Activated gamma-delta T cell treated with Interleukin-2 at 50 U/mL for 16 hours (primary cell): Measurements from ENCODE around the gene ADAMTSL3.
"Not testable (repeated sequence)": the region's sequence is repeated elsewhere in the genome, so short reads cannot be mapped to it uniquely, and the experiment has no call there.

Experiments
- DNase-seq: peaks from one replicate; pipeline ENCODE4 v3.0.0-alpha.2; 2020

The ADAMTSL3 gene

DNA sequence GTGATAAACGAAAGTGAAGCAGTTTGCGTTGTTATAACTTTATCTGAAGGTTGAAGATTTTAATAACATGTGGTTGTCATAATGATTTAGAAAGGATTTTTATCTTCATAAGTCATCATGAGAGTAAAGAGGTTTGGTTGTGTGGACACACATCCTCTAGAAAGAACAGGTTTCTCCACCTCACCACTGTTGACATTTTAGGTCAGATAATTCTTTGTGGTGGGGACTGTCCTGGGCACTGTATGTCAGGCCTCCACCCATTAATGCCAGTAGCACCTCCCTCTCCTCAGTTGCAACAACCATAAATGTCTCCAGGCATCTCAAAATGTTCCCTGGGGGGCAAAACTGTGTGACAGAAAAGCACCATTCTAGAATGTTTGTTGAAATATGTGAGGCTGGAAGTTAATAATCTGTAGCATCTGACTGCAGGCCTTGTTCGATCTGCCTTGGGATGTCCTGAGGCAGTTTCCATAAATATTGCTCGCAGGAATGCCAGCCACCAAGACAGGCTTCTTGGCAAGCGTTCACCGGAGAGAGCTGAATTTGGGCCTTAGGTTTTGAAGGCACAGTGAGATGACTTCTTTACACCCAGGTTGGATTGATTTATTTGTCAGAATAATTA, 100.1 kb downstream of the ADAMTSL3 start:
- no peak for DNase-seq

DNA sequence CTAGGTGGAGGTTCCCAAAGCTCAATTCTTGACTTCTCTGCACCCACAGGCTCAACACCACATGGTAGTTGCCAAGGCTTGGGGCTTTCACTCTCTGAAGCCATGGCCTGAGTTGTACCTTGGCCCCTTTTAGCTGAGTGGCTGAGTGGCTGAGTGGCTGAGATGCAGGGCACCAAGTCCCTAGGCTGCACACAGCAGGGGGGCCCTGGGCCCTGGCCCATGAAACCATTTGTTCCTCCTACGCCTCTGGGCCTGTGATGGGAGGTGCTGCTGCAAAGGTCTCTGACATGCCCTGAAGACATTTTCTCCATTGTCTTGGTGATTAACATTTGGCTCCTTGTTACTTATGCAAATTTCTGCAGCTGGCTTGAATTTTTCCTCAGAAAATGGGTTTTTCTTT, 103.4 kb downstream of the ADAMTSL3 start:
- DNase-seq, result not testable (repeated sequence)

DNA sequence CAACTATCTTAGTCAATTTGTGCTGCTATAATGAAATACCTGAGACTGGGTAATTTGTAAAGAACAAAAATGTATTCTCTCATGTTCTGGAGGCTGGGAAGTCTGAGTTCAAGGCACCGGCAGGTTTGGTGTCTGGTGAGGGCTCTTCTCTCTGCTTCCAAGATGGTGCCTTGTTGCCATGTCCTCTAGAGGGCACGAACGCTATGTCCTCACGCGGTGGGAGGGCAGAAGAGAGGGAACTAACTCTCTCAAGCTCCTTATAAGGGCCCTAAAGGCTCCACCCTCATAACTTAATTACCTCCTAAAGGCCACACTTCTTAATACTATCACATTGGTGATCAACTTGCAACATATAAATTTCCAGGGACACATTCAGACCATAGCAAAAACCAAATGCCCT, 108.4 kb downstream of the ADAMTSL3 start:
- no peak for DNase-seq

DNA sequence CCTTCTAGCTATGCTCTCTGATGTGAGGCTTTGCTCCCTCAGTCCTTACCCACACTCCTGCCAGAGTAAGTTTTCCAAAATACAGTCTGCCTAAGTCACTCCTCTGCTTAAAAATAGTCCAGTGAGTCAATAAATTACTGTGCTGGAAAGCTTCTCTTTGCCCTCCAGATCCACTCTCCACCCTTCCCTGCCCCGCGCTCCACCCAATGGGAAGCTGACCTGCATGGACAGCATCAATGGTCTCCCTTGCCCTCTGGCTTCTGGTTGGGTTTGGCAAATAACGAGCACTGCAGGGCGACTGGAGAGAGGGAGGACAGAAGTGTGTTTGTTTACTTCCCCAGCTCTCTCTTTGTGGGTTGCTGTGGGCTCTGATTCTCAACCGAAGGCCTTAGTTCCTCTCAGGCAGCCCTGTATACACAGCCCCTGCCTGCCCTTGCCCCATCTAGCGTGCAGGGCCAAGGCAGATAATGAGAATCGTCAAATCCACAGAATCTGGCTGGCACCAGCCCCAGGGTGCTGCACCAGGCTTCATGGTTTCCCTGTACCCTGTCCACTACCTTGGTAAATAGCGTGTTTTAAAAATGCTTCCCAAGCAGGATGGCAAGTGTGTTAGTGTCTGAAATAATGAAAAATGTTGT, 110.4 kb downstream of the ADAMTSL3 start:
- no peak for DNase-seq

DNA sequence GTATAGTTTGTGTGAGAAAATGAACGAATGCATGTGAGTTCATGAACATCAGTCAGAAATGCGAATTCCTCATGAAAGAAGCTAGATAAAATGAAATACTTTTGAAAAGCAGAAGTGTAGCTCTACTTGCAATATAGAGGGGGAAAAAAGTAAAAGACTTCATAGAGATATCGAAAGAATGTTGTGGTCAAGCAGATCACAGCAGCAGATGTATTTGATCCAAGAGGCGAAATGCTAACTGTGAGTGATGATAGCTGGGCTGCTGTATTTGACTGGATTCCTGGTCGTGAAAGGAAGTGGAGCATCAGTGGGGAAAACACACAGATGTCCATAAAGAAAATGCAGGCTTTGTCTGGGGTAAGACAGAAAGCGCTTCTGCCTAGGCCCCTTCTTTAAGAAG, 112.4 kb downstream of the ADAMTSL3 start:
- DNase-seq, result no peak

DNA sequence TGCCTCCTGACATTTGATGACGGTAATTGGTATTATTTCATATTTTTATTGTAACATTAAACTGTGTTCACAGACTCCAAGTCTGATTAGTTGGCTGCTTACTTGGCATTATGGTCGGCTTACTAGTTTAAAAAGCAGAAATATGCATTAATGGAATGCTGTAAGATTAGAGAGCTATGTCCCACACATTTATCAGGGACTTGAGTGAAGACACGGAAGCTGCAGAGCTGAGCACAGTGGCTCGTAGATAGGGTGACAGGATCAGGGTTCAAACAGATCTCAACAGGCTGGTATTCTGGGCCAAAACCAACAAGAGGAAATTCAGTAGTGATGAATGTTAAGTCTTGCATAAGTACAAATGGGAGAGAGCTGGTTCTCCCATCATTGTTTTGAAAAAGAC, 113.8 kb downstream of the ADAMTSL3 start:
- no peak for DNase-seq

DNA sequence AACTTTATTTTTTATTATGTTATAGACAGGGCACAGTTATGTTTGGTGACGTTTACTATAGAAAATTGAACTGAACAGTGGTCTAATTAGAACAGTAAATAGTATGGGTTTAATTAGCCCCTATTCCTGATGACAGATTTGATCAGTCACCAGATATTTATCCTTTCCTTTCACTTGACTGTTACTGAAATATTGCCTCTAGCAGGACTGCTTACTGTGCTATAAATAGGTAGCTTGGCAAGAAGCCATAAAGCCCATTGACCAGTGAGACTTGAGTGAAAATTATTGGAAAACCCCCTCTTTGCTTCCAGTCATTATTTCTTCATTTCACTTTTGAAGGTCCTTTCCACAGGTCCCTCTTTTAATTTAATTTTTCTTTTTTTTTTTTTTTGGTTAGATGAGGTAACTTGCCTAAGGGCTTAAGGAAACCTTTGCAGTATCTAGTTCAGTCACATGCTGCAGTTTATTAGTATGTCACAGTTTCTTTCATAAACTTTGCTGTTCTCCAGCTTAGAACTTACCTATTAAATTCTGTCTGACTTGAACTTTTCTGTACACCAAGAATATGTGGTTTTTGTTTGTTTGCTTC, 115.6 kb downstream of the ADAMTSL3 start:
- no peak for DNase-seq

DNA sequence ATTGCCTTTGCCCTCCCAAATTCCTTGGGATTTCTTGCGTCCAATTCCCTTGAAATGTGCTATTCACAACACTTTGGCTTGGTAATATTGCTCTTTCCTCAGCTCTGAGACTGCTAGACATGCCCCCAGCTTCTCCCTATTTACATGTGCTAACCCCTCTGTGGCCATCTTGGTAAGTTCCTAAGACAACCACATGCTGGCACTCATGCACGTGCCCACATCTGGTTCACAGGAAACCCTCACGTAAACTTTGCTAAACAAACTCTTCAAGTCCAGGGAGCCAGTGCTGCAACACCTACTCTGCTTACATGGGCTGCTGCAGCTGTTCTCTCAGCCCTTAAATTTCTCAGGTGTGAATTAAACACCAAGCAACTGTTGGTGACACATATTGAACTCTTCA, 121.8 kb downstream of the ADAMTSL3 start:
- DNase-seq, result no peak

DNA sequence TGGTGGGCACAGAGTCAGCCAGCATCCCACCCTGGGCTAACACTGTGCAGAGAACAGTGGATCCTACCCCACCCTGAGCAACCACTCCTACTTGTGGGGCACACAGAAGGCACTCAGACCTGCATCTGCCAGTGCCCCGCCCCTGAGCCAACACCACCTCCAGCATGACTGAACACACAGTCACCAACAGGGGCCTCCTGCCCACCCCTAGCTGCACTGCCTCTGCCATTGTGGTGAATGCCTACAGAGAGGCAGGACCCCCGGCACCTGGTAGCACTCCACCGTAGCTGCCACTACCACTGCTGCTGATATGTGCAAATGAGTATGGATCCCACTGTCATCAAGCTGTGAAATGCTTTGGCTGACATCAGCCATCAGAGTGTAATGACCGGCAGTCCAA, 123.1 kb downstream of the ADAMTSL3 start:
- no peak for DNase-seq

DNA sequence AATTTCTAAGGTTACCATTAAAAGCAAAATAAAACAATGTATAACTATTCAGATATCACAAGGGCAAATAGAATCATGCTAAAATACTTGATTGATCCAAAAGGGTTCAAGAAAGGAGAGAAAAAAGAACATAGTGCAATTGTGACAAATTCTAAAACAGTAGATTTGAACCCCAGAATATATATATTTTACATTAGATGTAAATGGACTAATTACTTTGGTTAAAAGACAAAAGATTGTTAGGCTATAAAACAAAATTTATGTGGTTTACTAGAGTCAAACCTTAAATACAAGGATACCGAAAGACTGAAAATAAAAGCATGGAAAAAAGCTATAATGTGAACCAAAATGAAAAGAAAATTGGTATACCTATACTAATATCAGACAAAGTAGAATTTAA, 129.3 kb downstream of the ADAMTSL3 start:
- no peak for DNase-seq

DNA sequence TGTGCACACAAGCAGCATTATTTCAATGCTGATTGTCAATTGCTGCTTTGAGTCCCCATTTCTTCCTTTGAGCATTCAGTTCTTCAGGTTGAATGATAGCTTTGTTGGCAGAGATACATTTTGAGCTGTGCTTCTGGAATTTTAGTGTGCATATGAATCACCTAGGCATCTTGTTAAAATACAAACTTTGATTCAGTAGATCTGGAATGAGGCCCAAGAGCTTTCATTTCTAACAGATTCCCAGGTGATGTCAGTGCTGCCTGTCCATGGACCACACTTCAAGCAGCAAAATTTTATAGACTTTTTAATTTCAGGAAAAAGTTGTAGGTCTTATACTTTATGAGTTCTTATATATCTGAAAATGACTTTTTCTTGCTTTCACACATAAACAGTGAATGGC, 131.1 kb downstream of the ADAMTSL3 start:
- DNase-seq, result no peak

DNA sequence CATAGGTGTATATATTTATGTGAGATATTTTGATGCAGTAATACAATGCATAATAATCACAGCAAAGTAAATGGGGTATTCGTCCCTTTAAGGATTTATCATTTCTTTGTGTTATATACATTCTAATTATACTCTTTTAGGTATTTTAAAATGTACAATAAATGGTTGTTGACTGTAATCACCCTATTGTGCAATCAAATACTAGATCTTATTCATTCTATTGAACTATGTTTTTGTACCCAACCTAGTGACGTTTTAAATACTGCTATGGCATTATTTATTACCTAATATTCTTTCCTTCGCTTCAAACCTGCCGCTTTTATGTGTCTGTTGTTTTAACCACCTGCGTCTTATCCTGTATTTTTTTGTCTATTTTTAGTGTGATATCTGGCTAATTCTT, 132.4 kb downstream of the ADAMTSL3 start:
- no peak for DNase-seq

DNA sequence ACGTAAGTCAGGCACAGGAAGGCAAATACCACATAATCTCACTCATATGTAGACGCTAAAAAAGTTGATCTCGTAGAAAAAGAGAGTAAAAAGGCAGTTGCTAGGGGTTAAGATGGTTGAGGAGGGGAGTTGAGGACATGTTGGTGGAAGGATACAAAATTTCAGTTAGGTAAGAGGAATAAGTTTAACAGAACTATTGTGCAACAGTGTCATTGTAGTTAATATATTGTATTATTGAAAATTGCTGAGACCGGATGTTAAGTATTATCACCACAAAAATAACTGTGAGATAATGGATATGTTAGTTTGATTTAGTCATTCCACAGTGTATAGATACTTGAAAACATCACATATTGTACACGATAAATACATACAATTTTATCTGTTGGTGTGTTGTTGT, 139.1 kb downstream of the ADAMTSL3 start:
- no peak for DNase-seq

DNA sequence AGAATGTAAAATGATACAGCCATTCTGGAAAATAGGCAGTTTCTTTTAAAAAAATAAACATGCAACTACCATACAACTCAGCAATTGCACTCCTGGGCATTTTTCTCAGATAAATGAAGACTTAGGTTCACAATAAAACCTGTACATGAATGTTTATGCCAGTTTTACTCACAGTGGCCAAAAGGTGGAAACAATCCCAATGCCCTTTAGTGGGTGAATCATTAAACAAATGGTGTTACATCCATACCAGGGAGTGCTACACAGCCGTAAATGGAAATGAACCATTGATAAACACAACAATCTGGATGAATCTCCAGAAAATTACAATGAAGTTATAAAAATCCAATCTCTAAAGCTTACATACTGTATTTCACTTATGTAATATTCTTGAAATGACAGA, 140.3 kb downstream of the ADAMTSL3 start:
- DNase-seq, result no peak

DNA sequence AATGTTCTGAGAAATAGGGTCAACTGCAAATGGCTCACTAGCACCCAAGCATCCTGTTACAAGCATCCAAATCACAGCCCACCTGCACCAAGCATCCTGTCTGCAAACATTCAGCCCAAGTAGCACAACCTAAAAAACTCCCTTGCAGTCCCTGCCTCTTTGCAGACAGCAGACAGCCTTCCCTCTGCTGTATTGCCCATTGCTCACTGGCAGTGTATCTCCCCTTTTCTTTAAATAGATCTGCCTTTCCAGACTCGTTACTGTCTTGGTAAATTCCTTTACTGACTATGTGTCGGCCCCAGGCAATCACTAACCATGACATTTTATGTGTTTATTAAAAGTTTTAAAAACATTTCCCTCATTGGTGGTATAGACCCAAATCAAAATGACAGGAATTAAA, 155.4 kb downstream of the ADAMTSL3 start:
- DNase-seq, result no peak

DNA sequence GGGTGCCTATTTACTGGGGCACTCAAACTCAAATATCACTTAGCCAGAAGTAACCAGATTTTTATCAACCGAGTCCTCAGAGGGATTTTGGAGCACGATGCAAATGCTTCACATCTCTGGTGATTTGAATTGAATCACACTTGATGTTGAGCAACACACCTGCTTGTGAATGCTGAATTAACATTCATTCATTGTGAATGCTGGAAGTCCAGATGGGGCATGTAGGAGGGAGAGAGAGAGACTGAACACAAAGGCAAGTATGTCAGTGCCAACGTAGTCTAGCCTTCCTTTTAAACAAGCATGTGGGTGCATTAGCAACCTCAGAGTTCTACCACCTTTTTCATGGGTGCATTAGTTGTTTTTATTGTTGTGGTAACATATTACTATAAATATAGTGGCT, 156.2 kb downstream of the ADAMTSL3 start:
- DNase-seq, result no peak

DNA sequence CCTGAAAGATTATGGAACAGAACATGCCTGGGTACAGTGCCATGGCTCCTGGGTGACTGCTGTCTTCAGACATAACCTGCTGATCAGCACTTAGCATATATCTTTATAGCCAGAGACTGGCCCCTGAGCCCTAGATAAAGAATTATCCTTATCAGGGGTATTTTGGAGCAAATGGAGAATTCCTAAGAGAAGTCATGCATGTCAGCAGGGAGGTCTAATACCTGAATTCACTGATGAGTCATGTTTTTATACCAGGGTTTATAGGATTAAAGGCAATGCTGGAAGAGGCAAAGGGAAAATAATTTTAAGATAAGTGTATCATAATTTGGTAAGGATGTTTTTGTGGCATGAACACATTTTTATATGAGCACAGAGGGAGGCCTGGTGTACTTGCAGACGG, 159.8 kb downstream of the ADAMTSL3 start:
- no peak for DNase-seq

DNA sequence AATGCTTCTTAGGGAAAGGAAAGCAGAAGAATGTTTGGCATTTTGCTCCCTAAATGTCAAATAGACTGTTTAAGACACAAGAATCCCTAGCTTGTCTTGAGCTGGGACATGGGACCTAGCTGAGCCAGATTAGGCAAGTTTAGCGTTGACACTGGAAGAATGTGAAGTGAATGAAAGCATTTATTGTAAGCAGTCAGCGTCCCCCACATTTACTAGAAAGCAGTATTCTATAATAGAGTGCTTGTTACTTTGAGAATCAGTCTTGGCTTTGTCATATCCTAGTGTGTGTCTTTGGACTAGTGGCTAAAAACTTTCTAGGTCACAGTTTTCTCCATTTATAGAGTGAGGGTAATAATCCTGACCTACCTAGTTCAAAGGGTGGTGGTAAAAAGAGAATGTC, 161.6 kb downstream of the ADAMTSL3 start:
- DNase-seq, result no peak

DNA sequence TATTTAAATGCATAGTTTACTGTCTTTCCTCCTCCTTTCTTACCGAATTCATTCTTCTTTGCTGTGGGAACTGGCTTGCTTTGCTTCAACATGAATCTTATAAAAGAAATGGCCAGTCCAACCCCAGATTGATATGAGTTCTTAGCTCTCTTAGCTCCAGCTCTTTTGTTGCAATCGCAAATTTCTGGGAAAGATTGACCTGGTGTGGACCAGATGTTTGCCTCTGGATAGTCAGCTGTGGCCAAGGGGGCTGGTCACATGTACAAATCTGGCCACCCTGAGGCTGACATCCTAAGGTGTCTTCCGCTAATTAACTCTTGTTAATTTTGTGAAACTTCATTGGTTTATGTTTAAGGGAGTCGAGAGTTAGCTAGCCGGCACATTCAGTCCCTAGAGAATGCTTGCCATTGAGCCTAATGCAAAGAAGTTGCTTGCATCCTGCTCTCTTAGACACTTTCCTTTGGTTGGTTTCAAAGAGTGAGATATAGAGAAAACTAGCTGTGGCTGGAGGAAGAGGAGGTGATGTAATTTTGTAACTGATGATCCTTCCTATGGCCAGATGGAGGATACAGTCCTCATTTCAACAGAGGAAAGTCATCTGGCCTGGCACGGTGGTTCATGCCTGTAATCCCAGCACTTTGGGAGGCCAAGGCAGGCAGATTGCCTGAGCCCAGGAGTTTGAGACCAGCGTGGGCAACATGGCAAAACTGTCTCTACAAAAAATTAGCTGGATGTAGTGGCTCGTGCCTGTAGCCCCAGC, 162.4 kb downstream of the ADAMTSL3 start:
- no peak for DNase-seq

DNA sequence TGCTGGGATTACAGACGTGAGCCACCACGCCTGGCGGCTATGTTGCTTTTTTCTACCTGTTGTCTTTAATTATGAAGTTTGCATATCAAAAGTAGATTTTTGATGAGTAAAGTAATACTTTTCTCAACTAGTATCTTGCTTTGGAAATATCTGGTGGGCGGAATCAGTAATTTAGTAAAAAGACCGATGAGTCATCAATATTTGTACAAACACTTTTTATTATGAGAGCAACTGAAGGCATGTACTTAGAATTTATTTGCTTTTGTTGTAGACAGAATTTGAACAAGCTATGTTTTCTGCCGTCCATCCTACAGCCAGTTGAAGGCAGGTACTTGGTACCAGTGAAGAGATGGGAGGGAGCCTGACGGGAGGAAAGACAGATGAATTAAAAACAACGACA, 164.7 kb downstream of the ADAMTSL3 start:
- DNase-seq, result no peak

DNA sequence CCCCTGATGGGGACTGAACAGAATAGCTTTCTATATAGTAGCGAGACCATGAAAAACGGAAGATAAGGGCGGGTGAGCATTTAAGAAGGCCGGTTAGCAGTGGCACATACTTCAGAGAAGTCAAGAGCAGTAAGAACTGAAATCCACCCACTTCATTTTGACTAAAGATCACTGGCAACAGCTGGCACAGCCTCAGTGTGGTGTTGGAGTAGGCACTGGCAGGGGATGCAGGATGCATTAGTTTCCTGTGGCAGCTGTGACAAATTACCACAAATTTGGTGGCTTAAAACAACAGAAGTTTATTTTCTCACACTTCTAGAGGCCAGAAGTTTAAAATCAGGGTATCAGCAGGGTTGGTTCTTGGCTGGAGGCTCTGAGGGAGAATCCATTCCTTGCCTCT, 176.5 kb downstream of the ADAMTSL3 start:
- no peak for DNase-seq

DNA sequence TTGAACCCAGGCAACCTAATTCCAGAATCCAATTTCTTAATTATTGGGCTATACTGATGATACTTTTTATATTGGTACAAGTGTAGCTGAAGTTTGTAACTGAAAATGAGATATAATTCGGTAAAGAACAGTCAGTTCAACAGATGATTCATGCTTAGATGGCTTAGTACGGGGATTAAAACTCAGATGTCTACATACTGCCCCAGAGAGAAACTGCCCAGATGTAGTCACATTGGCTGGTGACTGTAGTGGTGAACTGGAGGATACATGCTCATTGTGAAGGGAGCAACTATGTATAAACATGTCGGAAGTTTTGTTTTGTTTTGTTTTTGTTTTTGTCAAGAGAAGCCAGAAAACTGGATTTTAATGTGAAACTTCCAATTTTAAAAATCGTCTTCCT, 179.6 kb downstream of the ADAMTSL3 start:
- DNase-seq, result no peak

DNA sequence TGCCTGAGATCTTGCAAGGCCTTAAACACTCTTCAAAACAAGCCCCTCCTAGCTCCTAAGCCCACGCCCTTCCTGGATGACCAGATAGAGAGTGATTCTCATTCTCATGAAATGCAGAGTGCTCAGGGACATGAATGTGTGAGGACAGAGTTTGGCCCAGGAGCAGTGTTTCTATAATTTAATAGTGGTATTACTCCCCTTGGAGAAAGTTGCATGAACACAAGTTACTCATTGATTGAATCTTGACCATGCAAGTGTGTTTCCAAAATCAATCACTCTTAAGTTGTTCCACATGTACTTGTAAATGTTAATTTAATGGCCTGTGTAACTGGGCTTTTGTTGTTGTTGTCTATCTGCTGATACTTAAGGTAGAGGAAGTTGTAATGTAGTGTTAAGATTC, 181.6 kb downstream of the ADAMTSL3 start:
- DNase-seq, result no peak

DNA sequence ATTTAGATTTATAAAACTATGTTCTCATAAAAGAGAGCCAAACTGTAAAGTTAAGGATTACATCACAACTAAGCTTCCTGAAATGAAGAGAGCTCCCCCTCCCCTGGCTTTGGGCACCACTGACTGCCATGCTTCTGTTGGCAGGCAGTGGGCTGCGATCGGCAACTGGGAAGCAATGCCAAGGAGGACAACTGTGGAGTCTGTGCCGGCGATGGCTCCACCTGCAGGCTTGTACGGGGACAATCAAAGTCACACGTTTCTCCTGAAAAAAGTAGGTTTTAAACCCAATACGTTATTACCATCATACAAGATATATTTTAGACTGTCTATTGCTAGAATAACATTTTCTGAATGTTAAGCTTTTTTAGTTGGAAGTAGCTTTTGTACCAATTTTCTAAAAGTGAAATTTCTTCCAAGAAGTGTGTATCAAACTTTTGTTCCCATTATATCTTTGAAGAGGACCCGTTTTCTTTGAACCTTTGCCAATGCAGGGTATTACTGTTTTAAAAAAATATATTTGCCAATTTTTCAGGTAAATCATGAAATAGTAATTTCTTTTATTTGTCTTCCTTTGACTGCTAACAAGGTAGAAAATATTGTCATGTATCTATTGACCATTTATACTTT, 184.1 kb downstream of the ADAMTSL3 start:
- no peak for DNase-seq
